Fibroblast of lung (primary cell): Measurements from ENCODE around the gene CLIP1.

Source experiments
- CTCF ChIP-seq, 2 donors: IDR thresholded peaks in 1 of 2; conservative IDR thresholded peaks in 1 of 2; 1 replicate in 1 of 2; 2 replicates in 1 of 2; pipeline ENCODE4 v1.5.1; 2011 to 2012; ENCODE audit warnings: low read length in 2 of 2, control low read depth in 1 of 2, inconsistent platforms in 1 of 2, low read depth in 1 of 2, mild to moderate bottlenecking in 1 of 2
- EZH2 ChIP-seq: IDR thresholded peaks from 2 replicates; pipeline ENCODE4 v1.5.1; 2012; ENCODE audit warnings: low read length, control low read depth, mild to moderate bottlenecking; ENCODE audit errors: missing control alignments

- TF ChIP-seq CTCF (conservative IDR thresholded peaks at IDR 0.05 in 1 of 2, IDR thresholded peaks at IDR 0.05 in 1 of 2; ENCODE audit: low read depth in 1 of 2, low read length in 2 of 2) (no peak), EZH2 (no peak)
Measured at GRCh38 chr12:122348505-122348904, 74.0 kb downstream of the CLIP1 start.
